Iris pigment epithelial cell (primary cell): ENCODE measurements around the gene KCNH2.

Source experiments
- DNase-seq: peaks from one replicate; pipeline ENCODE4 v3.0.0-alpha.2; 2011; ENCODE audit warnings: low read depth

The KCNH2 gene

GRCh38 chr7:150994838-150995510 is 16.9 kb upstream of the KCNH2 start:
- DNase-seq: no peak

DNA sequence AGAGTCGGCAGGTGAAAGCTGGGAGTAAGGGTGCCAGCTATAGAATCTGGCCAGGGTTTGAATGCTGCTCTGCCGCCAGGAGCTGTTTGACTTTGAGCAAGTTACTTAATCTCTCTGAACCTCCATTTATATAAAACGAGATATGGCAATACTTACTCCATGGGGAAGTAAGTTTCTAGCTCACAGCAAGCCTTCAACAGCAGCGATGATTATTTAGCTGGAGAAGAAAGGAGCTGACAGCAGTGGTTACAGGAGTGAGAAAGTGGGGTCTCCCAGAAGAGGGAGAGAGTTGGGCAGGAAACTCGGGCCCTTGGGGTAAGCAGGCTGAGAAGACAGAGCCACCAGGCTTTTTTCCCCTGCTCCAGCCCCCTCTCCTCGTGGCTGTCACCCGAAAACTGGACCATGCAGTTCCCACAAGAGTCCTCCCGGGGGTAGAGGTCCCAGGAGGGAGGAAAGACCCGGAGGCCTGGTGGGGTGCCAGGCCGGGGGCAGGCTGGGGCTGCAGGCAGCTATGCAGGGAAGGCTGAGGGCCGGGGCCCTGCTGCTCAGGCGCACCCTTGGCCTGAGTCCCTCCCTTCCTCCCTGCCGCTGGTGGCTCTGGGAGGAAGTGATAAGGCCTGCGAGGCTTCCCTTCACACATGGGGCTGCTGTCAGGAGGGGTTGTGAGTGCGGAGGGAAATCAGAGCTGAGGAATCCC is 16.2 kb upstream of the KCNH2 start:
- DNase-seq: no peak

GRCh38 chr7:150993511-150993910 is 15.4 kb upstream of the KCNH2 start:
- DNase-seq: no peak

GRCh38 chr7:150992833-150993302 is 14.7 kb upstream of the KCNH2 start:
- peak; percentile 49 for DNase-seq

DNA sequence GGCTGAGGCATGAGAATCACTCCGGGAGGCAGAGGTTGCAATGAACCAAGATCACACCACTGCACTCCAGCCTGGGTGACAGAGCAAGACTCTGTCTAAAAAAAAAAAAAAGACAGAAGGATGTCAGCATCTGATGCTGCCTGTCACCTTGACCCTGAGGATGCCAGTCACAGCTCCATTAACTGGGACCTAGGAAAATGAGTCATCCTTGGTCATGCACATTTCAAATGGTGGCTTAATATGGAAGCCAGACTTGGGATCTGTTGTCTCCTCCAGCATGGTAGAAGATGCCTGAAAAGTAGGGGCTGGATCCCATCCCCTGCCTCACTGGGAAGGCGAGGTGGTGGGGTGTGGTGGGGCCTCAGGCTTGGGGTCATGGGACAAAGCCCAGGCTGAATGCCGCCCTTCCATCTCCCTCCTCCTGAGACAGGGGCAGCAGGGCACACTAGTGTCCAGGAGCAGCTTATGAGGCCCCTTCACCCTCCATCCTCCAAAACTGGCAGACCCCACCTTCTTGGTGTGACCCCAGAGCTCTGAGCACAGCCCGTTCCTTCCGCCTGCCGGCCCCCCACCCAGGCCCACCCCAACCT is 14.0 kb upstream of the KCNH2 start:
- no peak for DNase-seq

- no peak for DNase-seq
Measured at GRCh38 chr7:150990416-150991186, 12.5 kb upstream of the KCNH2 start, which contains the start of gene NOS3. TSS of gene NOS3 (plus strand) at chr7:150991017. CDS start at chr7:150993804, 2,787 bp downstream.

GRCh38 chr7:150989456-150989855 is 11.3 kb upstream of the KCNH2 start:
- DNase-seq: no peak

DNA sequence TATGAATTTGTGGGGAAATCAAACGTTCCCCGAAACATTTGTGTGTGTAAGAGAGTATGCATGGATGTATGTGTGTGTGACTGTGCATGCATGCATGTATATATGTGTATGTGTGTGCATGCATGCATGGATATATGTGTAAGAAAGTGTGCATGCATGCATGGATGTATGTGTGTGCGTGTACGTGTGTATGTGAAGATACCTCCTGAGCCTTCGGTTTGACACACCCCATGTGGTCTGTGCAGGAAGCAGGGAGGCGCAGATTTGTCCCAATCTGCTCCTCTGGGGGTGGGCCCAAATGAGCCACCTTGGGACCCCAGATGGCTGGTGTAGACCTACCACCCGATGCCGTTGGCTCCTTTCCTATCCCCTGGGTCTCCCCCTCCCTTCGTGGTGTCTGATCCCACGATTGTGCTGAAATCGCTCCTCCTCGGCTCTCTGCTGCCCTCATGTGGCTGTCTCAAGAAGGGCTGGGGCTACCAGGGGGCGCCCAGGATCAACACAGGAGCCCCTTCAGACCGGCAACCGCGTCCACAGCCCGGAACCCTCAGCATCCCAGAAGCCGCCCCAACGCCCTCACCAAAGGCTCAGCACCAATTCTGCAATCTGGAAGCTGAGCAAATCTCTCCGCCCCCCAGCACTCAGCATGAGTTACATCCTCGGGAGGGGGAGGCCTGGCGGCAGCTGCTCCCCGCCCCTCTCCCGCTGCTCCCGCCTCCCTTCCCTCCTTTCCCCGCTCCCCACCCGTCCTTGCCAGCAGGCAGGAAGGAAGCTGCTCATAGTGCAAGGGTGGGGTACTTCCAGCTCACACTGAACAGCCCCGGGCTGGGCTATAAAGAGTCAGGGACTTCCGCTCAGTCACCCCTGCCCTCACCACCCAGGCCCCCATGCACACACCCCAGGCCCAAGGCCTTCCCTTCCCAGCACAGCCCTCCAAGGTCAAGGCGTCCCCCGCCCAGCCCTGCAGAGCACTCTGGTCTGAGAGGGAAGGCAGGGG is 10.4 kb upstream of the KCNH2 start:
- no peak for DNase-seq

- no peak for DNase-seq
Measured at GRCh38 chr7:150986556-150986955, 8.4 kb upstream of the KCNH2 start.

GRCh38 chr7:150986099-150986512 is 8.0 kb upstream of the KCNH2 start:
- peak; percentile 45 for DNase-seq

DNA sequence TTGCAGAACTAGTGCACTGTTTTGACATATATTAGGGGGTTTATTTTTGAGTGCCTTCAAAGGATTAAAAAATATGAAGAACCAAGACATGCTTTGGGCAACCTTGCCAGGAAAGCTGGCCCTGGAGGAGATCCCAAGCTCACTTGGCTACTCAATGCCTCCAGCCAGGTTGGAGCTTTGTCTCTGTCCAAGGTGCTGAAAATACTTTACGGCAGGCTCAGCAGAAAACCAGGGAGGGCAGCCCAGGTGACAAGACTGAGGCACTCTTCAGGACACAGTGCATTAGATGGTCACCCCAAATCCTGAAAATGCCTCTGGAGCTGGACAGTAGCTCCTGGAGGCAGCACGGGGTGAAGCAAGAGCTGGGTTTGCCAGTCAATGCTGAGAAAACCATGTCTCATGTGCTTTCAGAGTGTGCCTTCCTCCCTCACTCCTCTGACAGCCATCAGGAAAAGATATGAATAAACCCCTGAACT is 5.8 kb upstream of the KCNH2 start:
- peak; percentile 22 for DNase-seq

DNA sequence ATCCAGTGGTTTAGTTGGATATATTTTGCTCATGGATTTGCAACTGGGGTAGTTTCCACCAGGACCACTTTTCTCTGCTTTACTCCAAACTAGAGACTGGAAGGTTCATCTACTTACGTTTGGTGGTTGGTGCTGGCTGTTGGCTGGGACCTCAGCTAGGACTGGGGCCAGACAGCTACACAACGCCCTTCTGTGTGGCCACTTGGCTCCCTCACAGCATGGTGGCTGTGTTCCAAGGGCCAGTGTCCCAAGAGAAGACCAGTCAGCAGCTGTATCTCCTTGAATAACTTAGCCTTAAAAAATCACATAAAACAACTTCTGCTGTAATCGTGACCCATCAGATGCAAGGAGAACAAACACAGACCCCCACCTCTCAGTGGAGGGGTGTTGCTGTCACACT is 4.2 kb upstream of the KCNH2 start:
- no peak for DNase-seq

GRCh38 chr7:150981644-150982043 is 3.5 kb upstream of the KCNH2 start:
- no peak for DNase-seq

DNA sequence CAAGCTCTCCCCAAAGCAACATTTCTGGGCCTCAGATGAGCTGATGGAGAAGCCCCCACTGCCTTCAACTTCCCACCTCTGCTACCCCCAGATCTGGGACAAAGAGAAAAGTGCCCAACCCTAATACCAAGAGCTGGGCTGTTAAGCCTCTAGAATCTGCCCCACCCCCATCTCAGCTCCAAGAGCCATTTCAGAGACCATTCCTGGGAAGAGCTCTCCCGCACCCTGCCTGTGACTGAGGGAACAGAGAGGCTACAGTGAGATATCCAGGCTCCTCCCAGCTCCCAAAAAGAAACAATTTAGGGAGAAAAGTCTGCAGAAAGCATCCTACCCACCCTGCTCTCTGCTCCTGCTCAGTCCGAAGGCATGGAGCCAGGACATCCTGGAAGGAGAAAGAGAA is 2.5 kb upstream of the KCNH2 start:
- DNase-seq: no peak

GRCh38 chr7:150979713-150980390 is 1.7 kb upstream of the KCNH2 start:
- DNase-seq: no peak

DNA sequence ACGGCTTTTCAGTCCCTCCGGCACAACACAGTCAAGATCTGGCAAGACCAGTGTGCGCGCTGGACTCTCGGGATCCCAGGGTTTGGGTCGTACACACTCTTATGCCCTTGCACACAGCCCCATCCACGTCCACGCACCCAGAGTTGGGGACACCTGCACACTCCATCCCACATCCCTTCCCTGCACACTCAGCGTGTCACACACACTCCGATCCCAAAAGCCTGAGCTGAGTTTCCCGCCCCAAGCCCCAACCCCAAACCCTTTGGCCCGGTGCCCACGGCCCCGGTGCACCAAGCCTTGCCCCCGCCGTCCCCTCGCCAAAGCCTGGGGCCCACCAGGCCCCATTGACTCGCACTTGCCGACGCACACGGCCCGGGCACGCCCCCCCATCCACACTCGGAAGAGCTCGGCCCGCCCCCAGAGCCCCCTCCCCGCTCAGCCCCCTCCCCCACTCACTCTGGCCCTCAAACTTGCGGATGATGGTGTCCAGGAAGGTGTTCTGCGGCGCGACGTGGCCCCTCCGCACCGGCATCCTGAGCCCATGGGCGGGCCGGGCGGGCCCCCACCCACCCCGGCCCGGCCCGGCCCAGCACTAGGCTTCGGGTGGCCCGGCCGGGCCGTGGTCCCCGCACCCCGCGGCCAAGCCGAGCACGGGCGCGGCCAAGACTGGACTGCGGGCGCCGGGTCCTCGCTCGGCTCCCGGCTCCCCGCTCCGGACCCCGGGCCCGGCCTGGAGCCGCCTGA is 567 bp downstream of the KCNH2 start:
- DNase-seq: no peak

DNA sequence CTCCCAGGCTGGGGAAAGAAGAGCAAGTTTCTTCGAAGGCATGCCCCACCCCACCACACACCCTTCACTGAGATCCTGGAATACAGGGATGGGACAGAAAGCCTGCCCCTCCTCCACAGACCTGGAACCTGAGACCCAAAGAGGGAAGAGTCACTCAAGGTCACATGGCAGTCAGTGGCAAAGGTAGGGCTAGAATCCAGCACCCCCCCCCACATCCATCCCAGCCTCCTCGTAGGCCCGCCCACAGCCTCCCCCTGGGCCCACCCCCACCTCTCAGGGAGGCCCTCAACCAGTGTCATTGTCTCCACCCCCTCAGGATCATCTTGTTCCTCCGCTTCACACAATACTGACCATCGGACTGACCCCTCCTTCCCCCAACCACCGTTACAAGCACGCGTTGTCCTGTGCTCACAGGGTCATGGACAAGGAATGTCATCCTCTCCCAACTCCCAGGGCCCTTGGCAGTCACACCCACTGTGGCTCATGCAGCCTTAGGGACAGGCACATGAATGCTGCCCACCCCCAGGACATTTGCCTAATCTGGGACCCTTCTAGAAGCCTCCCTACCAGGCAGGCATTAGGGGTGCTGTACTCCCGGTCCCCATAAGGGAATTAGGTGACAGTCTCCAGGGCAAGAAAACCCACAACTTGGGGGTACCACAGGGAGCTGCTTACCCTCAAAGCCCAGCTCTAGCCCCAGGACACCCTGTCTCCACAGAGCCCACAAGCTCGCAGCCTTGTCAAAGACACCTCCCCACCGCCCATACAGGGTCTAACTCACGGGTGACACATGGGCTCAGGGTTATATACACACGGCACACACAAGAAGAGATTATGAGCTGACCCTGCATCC is 1.4 kb downstream of the KCNH2 start:
- DNase-seq: no peak

DNA sequence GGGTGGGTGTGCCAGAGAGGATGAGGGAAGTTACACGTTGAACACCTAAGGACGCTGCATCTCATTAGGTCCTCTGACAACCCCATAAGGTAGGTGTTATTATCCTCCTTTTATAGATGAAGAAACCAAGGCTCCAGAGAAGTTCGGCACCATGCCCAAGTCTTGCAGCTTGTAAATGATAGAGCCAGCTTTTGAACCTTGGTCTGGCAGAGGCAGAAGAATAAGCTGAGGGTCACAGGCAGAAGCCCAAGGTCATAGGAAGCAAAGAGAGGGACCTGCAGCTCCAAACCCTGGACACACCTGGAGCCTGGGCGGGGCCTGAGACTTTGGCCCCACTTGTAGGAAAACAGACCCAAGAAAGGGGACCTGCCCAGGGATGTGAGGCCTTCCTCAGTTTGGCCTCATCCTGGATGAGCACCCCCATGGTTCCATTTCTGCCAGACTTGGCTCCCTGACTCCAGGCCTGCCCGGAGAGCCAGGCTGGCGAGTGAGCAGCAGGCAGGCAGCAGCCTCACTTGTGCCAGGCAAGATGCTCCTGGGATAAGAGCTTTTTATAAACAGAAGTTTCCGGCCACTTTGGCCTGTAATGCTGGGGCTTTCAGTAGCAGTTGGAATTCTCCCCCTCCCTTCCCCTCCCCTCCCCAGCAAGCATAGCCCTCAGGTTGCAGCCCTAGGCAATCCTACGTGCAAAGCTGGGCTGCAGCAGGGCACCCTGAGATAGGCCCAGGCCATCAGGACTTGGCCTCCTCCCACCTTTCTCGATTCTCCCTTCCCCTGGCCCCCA is 2.4 kb downstream of the KCNH2 start:
- DNase-seq: no peak
